Suprapubic skin (tissue), 4 donors: ENCODE measurements around the gene GLG1. TPM values are rescaled to one million over a fixed set of nuclear protein-coding genes. Genes with fewer than 3 reads are reported as not detected.
A peak's percentile ranks its signal among the peaks of the same experiment; 100 is the strongest.
"Not testable (repeated sequence)": the region's sequence is repeated elsewhere in the genome, so short reads cannot be mapped to it uniquely, and the experiment has no call there.

Experiments
- DNase-seq, 2 donors: peaks; one replicate each; pipeline ENCODE4 v3.0.0-alpha.2; 2019; ENCODE audit warnings: low spot score in 2 of 2
- H3K27ac ChIP-seq: fragments of 200-600 bp; sonication (generic); one replicate; pipeline ENCODE4 v1.5.1; 2019
- H3K27me3 ChIP-seq: fragments of 200-600 bp; sonication (generic); one replicate; pipeline ENCODE4 v1.5.1; 2019
- H3K36me3 ChIP-seq: fragments of 200-600 bp; sonication (generic); one replicate; pipeline ENCODE4 v1.5.1; 2019
- H3K4me1 ChIP-seq: fragments of 200-600 bp; sonication (generic); one replicate; pipeline ENCODE4 v1.5.1; 2019
- H3K4me3 ChIP-seq: fragments of 200-600 bp; sonication (generic); one replicate; pipeline ENCODE4 v1.5.1; 2019; ENCODE audit warnings: mild to moderate bottlenecking
- H3K9me3 ChIP-seq: fragments of 200-600 bp; sonication (generic); one replicate; pipeline ENCODE4 v1.5.1; 2019
- WGBS: methylation state at CpG from one replicate; pipeline ENCODE4 v1.1.5; 2018; 5-methylcytosine and 5-hydroxymethylcytosine counted together
- total RNA-seq, 4 donors: library from RNA; depleted of rRNA; stranded (reverse); fragments of >200 nt; gene quantifications; one replicate each; pipeline ENCODE4 v1.1.0, GENCODE V29; 2016

GLG1 gene
- total RNA-seq, 4 donors from 2014 or later: 62.5 to 160 (median 89.6) TPM

GRCh38 chr16:74417897-74418296 is 189.0 kb downstream of the GLG1 start:
- not testable (repeated sequence) for H3K36me3 ChIP-seq, DNase-seq, H3K9me3 ChIP-seq, H3K4me1 ChIP-seq, H3K4me3 ChIP-seq, H3K27me3 ChIP-seq, H3K27ac ChIP-seq
- 100% methylated on average over 4 of the region's 15 CpGs for WGBS

DNA sequence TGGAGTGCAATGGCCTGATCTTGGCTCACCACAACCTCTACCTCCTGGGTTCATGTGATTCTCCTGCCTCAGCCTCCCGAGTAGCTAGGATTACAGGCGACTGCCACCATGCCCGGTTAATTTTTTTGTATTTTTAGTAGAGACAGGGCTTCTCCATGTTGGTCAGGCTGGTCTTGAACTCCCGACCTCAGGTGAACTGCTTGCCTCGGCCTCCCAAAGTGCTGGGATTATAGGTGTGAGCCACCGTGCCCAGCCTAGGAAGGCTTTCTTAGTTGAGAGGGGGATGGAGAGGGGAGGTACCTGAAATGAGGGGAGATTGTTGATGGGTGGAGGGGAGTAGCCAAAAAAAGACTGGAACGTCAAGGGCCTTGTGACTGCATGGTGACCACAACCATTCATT is 193.0 kb downstream of the GLG1 start:
- H3K36me3 ChIP-seq, H3K27ac ChIP-seq, DNase-seq, H3K4me3 ChIP-seq, H3K27me3 ChIP-seq, H3K9me3 ChIP-seq, H3K4me1 ChIP-seq: not testable (repeated sequence)
- 86% methylated on average over 7 of the region's 7 CpGs for WGBS

GRCh38 chr16:74413485-74413884 is 193.4 kb downstream of the GLG1 start:
- not testable (repeated sequence) for H3K9me3 ChIP-seq, H3K36me3 ChIP-seq, H3K27me3 ChIP-seq, H3K4me1 ChIP-seq, H3K4me3 ChIP-seq, H3K27ac ChIP-seq
- DNase-seq: peak in 1 of 2 donors; percentile 65
- 83% methylated on average over 4 of the region's 9 CpGs for WGBS

GRCh38 chr16:74412775-74413390 is 194.0 kb downstream of the GLG1 start:
- not testable (repeated sequence) for H3K4me3 ChIP-seq, H3K9me3 ChIP-seq, H3K36me3 ChIP-seq, H3K27me3 ChIP-seq, H3K27ac ChIP-seq, H3K4me1 ChIP-seq
- WGBS: 100% methylated on average over 1 of the region's 10 CpGs
- peak in 1 of 2 donors; percentile 61 for DNase-seq

DNA sequence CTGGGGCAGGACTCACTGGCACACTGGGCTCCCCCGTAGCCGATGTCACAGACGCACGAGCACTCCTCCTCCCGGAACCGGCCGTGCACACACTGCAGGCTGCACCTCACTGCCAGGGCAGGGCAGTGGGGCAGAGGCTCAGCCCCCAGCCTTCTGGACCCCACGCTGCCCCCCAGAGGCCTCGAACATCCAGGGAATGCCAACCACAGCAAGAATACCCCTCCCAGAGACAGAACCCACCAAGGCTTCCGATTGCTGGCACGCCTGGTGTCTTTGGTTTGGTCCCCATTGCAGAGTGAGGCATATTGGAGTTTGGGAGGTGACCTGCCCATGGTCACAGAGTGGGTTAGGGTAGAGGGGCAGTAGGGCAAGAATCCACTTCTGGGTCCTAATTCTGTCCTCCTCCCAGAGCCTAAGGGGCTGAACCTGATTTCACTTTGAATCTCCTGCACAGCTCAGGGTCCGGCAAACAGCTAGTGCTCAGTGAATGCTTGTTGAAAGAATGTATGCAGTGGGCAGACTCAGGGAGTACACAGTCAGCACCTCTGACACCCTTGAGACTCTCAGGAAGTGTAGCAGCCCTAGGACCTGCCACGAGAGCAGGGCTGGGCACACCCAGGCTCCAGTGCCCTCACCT is 194.7 kb downstream of the GLG1 start:
- not testable (repeated sequence) for H3K27ac ChIP-seq, DNase-seq, H3K36me3 ChIP-seq, H3K9me3 ChIP-seq, H3K4me3 ChIP-seq, H3K27me3 ChIP-seq, H3K4me1 ChIP-seq
- WGBS: 80% methylated on average over 4 of the region's 13 CpGs

GRCh38 chr16:74410981-74411380 is 195.9 kb downstream of the GLG1 start:
- H3K9me3 ChIP-seq, H3K4me1 ChIP-seq, H3K4me3 ChIP-seq, H3K36me3 ChIP-seq, H3K27ac ChIP-seq, H3K27me3 ChIP-seq: not testable (repeated sequence)
- peak in 1 of 2 donors; percentile 72 for DNase-seq
- no CpG with 5 or more reads among the region's 9 CpGs for WGBS

GRCh38 chr16:74410057-74410957 is 196.6 kb downstream of the GLG1 start:
- H3K27me3 ChIP-seq, H3K9me3 ChIP-seq, H3K4me1 ChIP-seq, H3K36me3 ChIP-seq, H3K4me3 ChIP-seq, H3K27ac ChIP-seq: not testable (repeated sequence)
- 93% methylated on average over 4 of the region's 18 CpGs for WGBS
- peak in 1 of 2 donors; percentile 74 for DNase-seq

- H3K9me3 ChIP-seq, H3K4me3 ChIP-seq, H3K36me3 ChIP-seq, H3K27me3 ChIP-seq, H3K4me1 ChIP-seq, H3K27ac ChIP-seq: not testable (repeated sequence)
- 38% methylated on average over 2 of the region's 15 CpGs for WGBS
- peak in 1 of 2 donors; percentile 78 for DNase-seq
These were observed 197.5 kb downstream of the GLG1 start for GRCh38 chr16:74409185-74409981.

DNA sequence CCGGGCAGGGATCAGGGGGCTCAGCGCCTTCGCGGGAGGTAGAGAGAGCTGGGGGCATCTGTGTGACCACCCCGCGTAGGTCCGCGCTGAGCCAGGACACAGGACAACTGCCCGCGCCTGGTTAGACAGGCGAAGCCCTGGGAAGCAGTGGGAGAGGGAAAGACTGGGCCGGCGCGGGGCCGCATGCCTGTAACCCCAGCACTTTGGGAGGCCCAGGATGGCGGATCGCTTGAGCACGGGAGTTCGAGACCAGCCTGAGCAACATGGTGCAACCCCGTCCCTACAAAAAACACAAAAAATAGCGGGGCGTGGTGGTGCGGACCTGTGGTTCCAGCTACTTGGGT is 199.6 kb downstream of the GLG1 start:
- not testable (repeated sequence) for DNase-seq, H3K27me3 ChIP-seq, H3K4me1 ChIP-seq, H3K36me3 ChIP-seq, H3K9me3 ChIP-seq
- Histone ChIP-seq H3K27ac (peak overlapping the region; percentile 10), H3K4me3 (peak overlapping the region; percentile 50)
- WGBS: no CpG with 5 or more reads among the region's 23 CpGs

GRCh38 chr16:74406600-74407361 is 200.1 kb downstream of the GLG1 start:
- H3K27me3 ChIP-seq, DNase-seq, H3K4me1 ChIP-seq, H3K36me3 ChIP-seq, H3K9me3 ChIP-seq: not testable (repeated sequence)
- peak overlapping the region; percentile 10 for H3K27ac ChIP-seq
- WGBS: no CpG with 5 or more reads among the region's 71 CpGs
- peak overlapping the region; percentile 50 for H3K4me3 ChIP-seq

GRCh38 chr16:74404148-74404933 is 202.6 kb downstream of the GLG1 start:
- not testable (repeated sequence) for H3K27me3 ChIP-seq, DNase-seq
- WGBS: 94% methylated on average over 1 of the region's 14 CpGs

DNA sequence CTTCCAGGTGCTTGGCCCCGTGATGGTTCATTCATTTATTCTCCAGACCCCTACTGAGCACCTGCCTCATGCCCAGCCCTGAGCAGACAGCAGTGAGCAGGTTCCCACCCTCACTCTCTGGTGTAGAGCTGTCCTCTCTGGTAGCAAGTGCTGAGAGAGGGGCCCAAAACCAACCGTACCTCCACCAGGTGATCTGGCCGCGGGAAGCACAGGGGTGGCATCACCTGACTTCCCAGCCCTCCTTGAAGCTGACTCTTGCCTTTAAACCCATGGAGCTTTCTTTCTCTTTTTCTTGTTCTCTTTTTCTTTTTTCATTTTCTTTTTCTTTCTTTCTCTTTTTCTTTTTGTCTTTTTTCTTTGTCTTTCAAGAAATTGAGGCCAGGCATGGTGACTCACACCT is 206.7 kb downstream of the GLG1 start:
- not testable (repeated sequence) for H3K27me3 ChIP-seq, H3K9me3 ChIP-seq, DNase-seq, H3K36me3 ChIP-seq, H3K4me3 ChIP-seq, H3K4me1 ChIP-seq, H3K27ac ChIP-seq
- 85% methylated on average over 3 of the region's 4 CpGs for WGBS

More at GRCh38 chr16:74404148-74404933, 202.6 kb downstream of the GLG1 start:
- H3K4me3 ChIP-seq, H3K9me3 ChIP-seq, H3K27ac ChIP-seq, H3K36me3 ChIP-seq, H3K4me1 ChIP-seq: not testable (repeated sequence)
